Neural progenitor cell (in vitro differentiated cells): ENCODE results near the gene DAP3.

Source experiments
- EZH2 ChIP-seq: fragments of 200-600 bp; sonication (generic); IDR thresholded peaks from 2 replicates; pipeline ENCODE4 v1.6.1; 2017; ENCODE audit warnings: antibody characterized with exemption, mild to moderate bottlenecking, moderate library complexity
- EZH2phosphoT487 ChIP-seq: fragments of 200-600 bp; sonication (generic); IDR thresholded peaks from 2 replicates; pipeline ENCODE4 v1.6.1; 2017; ENCODE audit warnings: antibody characterized with exemption
- TF ChIP-seq, protein P1 (sequence below): fragments of 200-600 bp; sonication (generic); IDR thresholded peaks from 2 replicates; pipeline ENCODE4 v1.5.1; 2017; ENCODE audit warnings: antibody characterized with exemption, mild to moderate bottlenecking

DNA sequence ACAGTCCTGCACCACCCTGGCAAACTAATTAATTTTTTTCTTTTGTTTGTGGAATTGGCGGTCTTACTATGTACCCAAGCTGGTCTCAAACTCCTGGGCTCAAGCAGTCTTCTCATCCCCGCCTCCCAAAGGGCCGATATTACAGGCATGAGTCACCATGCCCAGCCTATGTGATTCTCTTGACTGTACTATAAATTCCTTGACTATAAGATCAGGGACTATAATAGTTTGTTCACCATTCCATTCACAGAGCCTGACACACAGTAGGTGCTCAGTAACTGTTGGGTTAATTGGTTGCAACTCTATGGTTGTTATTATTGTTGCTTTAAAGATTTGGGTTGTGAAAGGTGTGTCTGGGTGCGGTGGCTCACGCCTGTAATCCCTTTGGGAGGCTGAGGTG, 17.2 kb downstream of the DAP3 start:
- TF ChIP-seq, protein P1, sequence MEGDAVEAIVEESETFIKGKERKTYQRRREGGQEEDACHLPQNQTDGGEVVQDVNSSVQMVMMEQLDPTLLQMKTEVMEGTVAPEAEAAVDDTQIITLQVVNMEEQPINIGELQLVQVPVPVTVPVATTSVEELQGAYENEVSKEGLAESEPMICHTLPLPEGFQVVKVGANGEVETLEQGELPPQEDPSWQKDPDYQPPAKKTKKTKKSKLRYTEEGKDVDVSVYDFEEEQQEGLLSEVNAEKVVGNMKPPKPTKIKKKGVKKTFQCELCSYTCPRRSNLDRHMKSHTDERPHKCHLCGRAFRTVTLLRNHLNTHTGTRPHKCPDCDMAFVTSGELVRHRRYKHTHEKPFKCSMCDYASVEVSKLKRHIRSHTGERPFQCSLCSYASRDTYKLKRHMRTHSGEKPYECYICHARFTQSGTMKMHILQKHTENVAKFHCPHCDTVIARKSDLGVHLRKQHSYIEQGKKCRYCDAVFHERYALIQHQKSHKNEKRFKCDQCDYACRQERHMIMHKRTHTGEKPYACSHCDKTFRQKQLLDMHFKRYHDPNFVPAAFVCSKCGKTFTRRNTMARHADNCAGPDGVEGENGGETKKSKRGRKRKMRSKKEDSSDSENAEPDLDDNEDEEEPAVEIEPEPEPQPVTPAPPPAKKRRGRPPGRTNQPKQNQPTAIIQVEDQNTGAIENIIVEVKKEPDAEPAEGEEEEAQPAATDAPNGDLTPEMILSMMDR: no peak
- no peak for TF ChIP-seq EZH2
- no peak for TF ChIP-seq EZH2phosphoT487
